Adrenal gland (tissue), 12 donors: ENCODE data around the gene KNTC1. TPM values are rescaled to one million over a fixed set of nuclear protein-coding genes. Genes with fewer than 3 reads are reported as not detected.
"Not testable (repeated sequence)": the region's sequence is repeated elsewhere in the genome, so short reads cannot be mapped to it uniquely, and the experiment has no call there.

ENCODE experiments used
- DNase-seq, 7 donors: peaks; one replicate each; pipeline ENCODE4 v3.0.0-alpha.2; 2019 to 2020
- H3K27ac ChIP-seq, 5 donors: fragments of 200-600 bp; sonication (generic) in 4 of 5; 1 replicate in 3 of 5; 2 replicates in 2 of 5; pipeline versions ENCODE4 v1.5.1 to v1.8.0; 2016 to 2020; ENCODE audit warnings: mild to moderate bottlenecking in 1 of 5
- H3K27me3 ChIP-seq: fragments of 200-600 bp; 2 replicates; pipeline ENCODE4 v1.8.0; 2021
- H3K36me3 ChIP-seq, 2 donors: fragments of 200-600 bp; replicated peaks in 1 of 2; 1 replicate in 1 of 2; 2 replicates in 1 of 2; pipeline versions ENCODE4 v1.5.1 to v1.8.0; 2018 to 2022
- H3K4me1 ChIP-seq, 2 donors: fragments of 200-600 bp; replicated peaks in 1 of 2; 1 replicate in 1 of 2; 2 replicates in 1 of 2; pipeline versions ENCODE4 v1.5.1 to v1.8.0; 2018 to 2021
- H3K4me3 ChIP-seq, 4 donors: fragments of 200-600 bp; sonication (generic) in 3 of 4; one replicate each; pipeline ENCODE4 v1.5.1; 2016 to 2018
- H3K9me3 ChIP-seq, 3 donors: fragments of 200-600 bp; sonication (generic) in 1 of 3; replicated peaks in 1 of 3; 1 replicate in 2 of 3; 2 replicates in 1 of 3; pipeline versions ENCODE4 v1.5.1 to v1.8.0; 2016 to 2021
- POLR2A ChIP-seq, 2 donors: fragments of 450-650 bp; IDR thresholded peaks; one replicate each; pipeline ENCODE4 v1.6.1; 2017; ENCODE audit warnings: antibody characterized with exemption in 2 of 2, mild to moderate bottlenecking in 2 of 2, moderate library complexity in 1 of 2
- WGBS, 4 donors: extraction: QIAGEN DNeasy Blood & Tissue Kit in 2 of 4; methylation state at CpG; one replicate each; pipeline versions ENCODE4 v1.1.5 to v1.1.7; 2013 to 2017; 5-methylcytosine and 5-hydroxymethylcytosine counted together
- intact Hi-C, 2 donors: fragments of 100-400 bp; cut with DNase I; formaldehyde crosslinking; loops; one replicate each; pipeline versions ENCODE4 v1.14.1 to v1.15.0; 2022 to 2023
- polyA plus RNA-seq, 3 donors: library from polyadenylated mRNA; stranded (reverse); fragments of 200-250 nt in 2 of 3; fragments of 350-450 nt in 1 of 3; fragmentation: Illumina TruSeq in 1 of 3; extraction: RNeasy Lipid Tissue Mini Kit (QIAGEN cat#74804) in 1 of 3; gene quantifications; one replicate each; pipeline ENCODE4 v1.2.3, GENCODE V29; 2013 to 2014
- total RNA-seq, 9 donors: library from RNA; depleted of rRNA in 4 of 9; stranded (reverse); fragments of >200 nt in 4 of 9; fragments of 120-200 nt in 1 of 9; fragmentation: NEBNext Ultra II Directional in 1 of 9; extraction: Animal tissue kit (Norgen Biotek cat#: 25700) in 1 of 9; gene quantifications; one replicate each; pipeline versions ENCODE4 v1.1.0 to v1.2.4, GENCODE V29; 2013 to 2023
- TF ChIP-seq, protein P1 (sequence below), 6 experiments: fragments of 450-650 bp in 4 of 6; fragments of 200-600 bp in 2 of 6; sonication (generic) in 1 of 6; IDR thresholded peaks; 1 replicate in 5 of 6; 2 replicates in 1 of 6; pipeline versions ENCODE4 v1.5.1 to v1.8.0; 2016 to 2021; ENCODE audit warnings: antibody characterized with exemption in 6 of 6, mild to moderate bottlenecking in 2 of 6, moderate library complexity in 1 of 6
- donor health status: healthy with polysubstance abuse.
- donor health status: Bipolar disorder and iron deficiency.
- donor health status: DM: yes; HTN: yes; CAD: no.
- donor health status: DM: no; HTN: no; CAD: no.
- donor health status: DM: no; HTN: no; CAD: no.
- donor health status: DM: yes; HTN: yes; CAD: no.

The KNTC1 gene
- total and polyA plus RNA-seq, 12 donors: 5.7 to 38.5 (median 13.8) TPM

DNA sequence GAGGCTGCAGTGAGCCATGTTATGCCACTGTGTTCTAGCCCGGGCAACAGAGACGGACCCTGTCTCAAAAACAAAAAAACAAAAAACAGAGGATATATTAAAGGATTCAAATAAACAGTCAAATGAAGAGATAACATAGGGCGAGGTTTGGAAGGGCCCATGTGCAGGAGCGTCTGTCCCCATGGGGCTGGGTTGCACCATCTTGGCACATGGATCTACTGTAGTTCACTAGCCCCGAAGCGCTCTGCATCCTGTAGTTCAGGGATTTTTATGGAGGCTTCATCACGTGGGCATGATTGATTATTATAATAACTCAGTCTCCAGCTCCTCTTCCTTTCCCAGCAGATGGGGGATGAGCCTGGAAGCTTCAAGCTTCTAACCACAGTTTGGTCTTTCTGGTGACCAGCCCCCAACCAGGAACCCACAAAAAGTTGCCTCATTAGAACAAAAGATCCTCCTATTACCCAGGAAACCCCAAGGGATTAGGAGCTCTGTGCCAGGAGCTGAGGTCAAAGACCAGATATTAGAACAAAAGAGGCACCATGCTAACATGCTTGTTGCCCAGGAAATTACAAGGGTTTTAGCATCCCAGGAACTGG, 116.3 kb downstream of the KNTC1 start:
- intact Hi-C loops: no loop called here
- Histone ChIP-seq H3K4me1 (no peaks in the 10 kb centered on the region), H3K9me3 (no peaks in the 10 kb centered on the region), H3K27me3 (no peaks in the 10 kb centered on the region), H3K4me3 (no peak overlapping the region), H3K36me3 (no peaks in the 10 kb centered on the region), H3K27ac (no peak overlapping the region)
- 81 to 83% (median 82%) methylated on average over 7 of the region's 7 CpGs for WGBS, 4 donors
- no peak for DNase-seq
- TF ChIP-seq POLR2A (IDR thresholded peaks at IDR 0.05): no peak
- TF ChIP-seq, protein P1, sequence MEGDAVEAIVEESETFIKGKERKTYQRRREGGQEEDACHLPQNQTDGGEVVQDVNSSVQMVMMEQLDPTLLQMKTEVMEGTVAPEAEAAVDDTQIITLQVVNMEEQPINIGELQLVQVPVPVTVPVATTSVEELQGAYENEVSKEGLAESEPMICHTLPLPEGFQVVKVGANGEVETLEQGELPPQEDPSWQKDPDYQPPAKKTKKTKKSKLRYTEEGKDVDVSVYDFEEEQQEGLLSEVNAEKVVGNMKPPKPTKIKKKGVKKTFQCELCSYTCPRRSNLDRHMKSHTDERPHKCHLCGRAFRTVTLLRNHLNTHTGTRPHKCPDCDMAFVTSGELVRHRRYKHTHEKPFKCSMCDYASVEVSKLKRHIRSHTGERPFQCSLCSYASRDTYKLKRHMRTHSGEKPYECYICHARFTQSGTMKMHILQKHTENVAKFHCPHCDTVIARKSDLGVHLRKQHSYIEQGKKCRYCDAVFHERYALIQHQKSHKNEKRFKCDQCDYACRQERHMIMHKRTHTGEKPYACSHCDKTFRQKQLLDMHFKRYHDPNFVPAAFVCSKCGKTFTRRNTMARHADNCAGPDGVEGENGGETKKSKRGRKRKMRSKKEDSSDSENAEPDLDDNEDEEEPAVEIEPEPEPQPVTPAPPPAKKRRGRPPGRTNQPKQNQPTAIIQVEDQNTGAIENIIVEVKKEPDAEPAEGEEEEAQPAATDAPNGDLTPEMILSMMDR (IDR thresholded peaks at IDR 0.05): no peak

DNA sequence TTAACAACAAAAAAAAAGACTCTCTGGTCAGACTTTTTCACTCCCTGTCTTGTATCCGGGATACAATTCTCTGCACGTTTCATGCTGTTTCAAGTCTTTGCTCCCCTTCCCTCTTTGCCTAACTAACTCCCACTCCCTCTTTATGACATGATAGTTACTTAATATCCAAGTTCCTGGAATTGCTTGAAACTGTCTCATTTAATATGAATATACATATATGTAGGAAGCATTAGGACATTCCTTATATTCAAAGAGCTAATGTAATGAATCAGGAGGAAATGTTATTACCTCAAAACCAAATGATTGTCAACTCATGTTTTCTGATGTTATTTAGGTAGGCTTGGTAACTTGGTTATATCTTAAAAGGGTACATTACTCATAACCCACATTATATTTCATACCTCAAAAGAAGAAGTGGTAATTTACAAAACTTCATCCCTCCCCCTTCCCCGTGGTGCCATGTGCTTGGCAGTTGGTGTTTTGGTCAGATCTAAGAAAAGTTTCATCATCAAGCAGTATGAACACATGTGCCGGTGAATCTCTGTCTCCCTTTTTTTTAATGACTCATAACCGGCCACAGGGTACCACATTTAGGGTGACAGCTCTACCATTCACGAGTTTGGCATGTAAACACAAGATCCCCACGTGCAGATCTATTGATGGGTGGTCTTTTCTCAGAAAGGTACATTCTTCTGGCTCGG, 119.6 kb downstream of the KNTC1 start:
- H3K4me3 ChIP-seq: no peak overlapping the region
- H3K4me1 ChIP-seq: no peaks in the 10 kb centered on the region
- H3K27me3 ChIP-seq: no peaks in the 10 kb centered on the region
- H3K9me3 ChIP-seq: no peaks in the 10 kb centered on the region
- intact Hi-C loops: no loop called here
- no peak for TF ChIP-seq POLR2A (IDR thresholded peaks at IDR 0.05)
- TF ChIP-seq, protein P1 (IDR thresholded peaks at IDR 0.05): no peak
- peak in 2 of 7 donors; percentile 16 to 20 for DNase-seq
- no peaks in the 10 kb centered on the region for H3K36me3 ChIP-seq
- no peak overlapping the region for H3K27ac ChIP-seq
- WGBS, 4 donors: 63 to 75% (median 69%) methylated on average over 8 of the region's 8 CpGs

DNA sequence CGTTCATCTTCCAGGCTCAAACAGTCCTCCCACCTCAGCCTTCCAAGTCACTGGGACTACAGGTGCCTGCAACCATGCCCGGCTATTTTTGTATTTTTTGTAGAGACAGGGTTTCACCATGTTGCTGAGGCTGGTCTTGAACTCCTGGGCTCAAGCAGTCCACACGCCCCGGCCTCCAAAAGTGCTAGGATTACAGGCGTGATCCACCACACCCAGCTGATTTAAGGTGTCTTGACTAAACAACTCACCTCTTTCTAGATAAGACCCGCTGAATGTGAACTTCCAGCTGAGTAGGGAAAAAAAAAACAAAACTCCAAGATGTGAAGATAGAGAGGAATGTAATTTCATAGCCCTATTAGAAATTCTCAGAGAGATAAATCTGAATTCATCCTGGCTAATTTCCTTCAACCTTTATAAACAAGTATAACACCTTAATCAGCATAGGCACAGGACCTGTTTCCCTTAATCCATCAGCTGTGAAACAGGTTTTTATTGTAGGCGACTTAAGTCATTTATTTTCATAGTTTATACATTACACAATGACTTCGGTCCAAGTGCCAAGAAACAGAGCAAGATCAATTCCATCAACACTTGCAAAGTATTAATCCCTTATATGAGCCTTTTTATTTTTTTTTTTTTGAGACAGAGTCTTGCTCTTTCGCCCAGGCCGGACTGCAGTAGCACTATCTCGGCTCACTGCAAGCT, 124.6 kb downstream of the KNTC1 start:
- H3K27ac ChIP-seq: no peak overlapping the region
- no peak for TF ChIP-seq POLR2A (IDR thresholded peaks at IDR 0.05)
- TF ChIP-seq, protein P1 (IDR thresholded peaks at IDR 0.05): no peak
- no peaks in the 10 kb centered on the region for H3K27me3 ChIP-seq
- DNase-seq: no peak
- no peak overlapping the region for H3K4me3 ChIP-seq
- no peaks in the 10 kb centered on the region for H3K9me3 ChIP-seq
- H3K4me1 ChIP-seq: no peaks in the 10 kb centered on the region
- intact Hi-C loops: no loop called here
- no peaks in the 10 kb centered on the region for H3K36me3 ChIP-seq
- 83 to 87% (median 85%) methylated on average over 11 of the region's 11 CpGs for WGBS, 4 donors

DNA sequence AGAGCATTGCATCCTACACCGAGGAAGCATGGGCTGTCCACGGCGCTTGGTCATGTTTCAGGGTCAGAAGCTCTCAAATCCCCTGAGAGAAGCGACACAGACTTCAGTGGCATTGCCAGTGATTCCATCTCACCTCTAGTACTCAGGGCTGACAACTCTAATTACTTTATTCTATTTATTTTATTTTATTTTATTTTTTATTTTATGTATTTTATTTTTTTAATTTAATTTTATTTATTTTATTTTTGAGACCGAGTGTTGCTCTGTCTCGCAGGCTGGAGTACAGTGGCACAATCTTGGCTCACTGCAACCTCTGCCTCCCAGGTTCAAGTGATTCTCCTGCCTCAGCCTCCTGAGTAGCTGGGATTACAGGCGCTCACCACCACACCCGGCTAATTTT, 126.2 kb downstream of the KNTC1 start:
- 89 to 91% (median 90%) methylated on average over 8 of the region's 8 CpGs for WGBS, 4 donors
- H3K36me3 ChIP-seq, DNase-seq, H3K4me3 ChIP-seq, H3K4me1 ChIP-seq, intact Hi-C loops, H3K27ac ChIP-seq, H3K27me3 ChIP-seq, H3K9me3 ChIP-seq: not testable (repeated sequence)
